COLO829 (cell line): ENCODE data around the gene CDHR5.

Source experiments
- DNase-seq: peaks from one replicate; pipeline ENCODE4 v3.0.0; 2012; ENCODE audit warnings: low spot score

The CDHR5 gene

GRCh38 chr11:610146-610801 lies 14.5 kb downstream of the CDHR5 start:
- DNase-seq: no peak

- no peak for DNase-seq
These were observed 15.4 kb downstream of the CDHR5 start for GRCh38 chr11:609341-609811.

- no peak for DNase-seq
These were observed 15.9 kb downstream of the CDHR5 start for GRCh38 chr11:608791-609251.

- DNase-seq: no peak
These were observed 16.6 kb downstream of the CDHR5 start for GRCh38 chr11:607971-608659.

GRCh38 chr11:607020-607780 lies 17.6 kb downstream of the CDHR5 start:
- no peak for DNase-seq

- no peak for DNase-seq
These were observed 18.5 kb downstream of the CDHR5 start for GRCh38 chr11:606245-606644.

- no peak for DNase-seq
These were observed 19.2 kb downstream of the CDHR5 start for GRCh38 chr11:605286-606129.

GRCh38 chr11:603154-603553 lies 21.6 kb downstream of the CDHR5 start:
- no peak for DNase-seq

- no peak for DNase-seq
These were observed 23.0 kb downstream of the CDHR5 start for GRCh38 chr11:601573-602245.

- no peak for DNase-seq
These were observed 26.6 kb downstream of the CDHR5 start for GRCh38 chr11:598005-598680.

- no peak for DNase-seq
These were observed 27.5 kb downstream of the CDHR5 start for GRCh38 chr11:597166-597725.

- no peak for DNase-seq
These were observed 28.4 kb downstream of the CDHR5 start for GRCh38 chr11:596374-596773.

- no peak for DNase-seq
These were observed 29.4 kb downstream of the CDHR5 start for GRCh38 chr11:595400-595799.

- no peak for DNase-seq
These were observed 31.4 kb downstream of the CDHR5 start for GRCh38 chr11:593347-593746.

- no peak for DNase-seq
These were observed 31.8 kb downstream of the CDHR5 start for GRCh38 chr11:592918-593317.

GRCh38 chr11:592501-592900 lies 32.3 kb downstream of the CDHR5 start:
- DNase-seq: no peak

GRCh38 chr11:590997-591396 lies 33.8 kb downstream of the CDHR5 start:
- DNase-seq: no peak

- no peak for DNase-seq
These were observed 35.0 kb downstream of the CDHR5 start for GRCh38 chr11:589798-590197.

- DNase-seq: no peak
These were observed 36.8 kb downstream of the CDHR5 start for GRCh38 chr11:587978-588380.

GRCh38 chr11:587546-587945 lies 37.2 kb downstream of the CDHR5 start:
- DNase-seq: no peak
